AG04450 (cell line): ENCODE measurements around the gene MCCC2. TPM values are rescaled to one million over a fixed set of nuclear protein-coding genes. Genes with fewer than 3 reads are reported as not detected.
"Not testable (repeated sequence)": the region's sequence is repeated elsewhere in the genome, so short reads cannot be mapped to it uniquely, and the experiment has no call there.

Source experiments
- CTCF ChIA-PET: fragments of 300-600, 350-600 bp; formaldehyde crosslinking; extraction: SDS; loops from one replicate; lab custom pipeline; 2022; ENCODE audit warnings: antibody characterized with exemption, inconsistent platforms; lab: Charles Lee
- POLR2A ChIA-PET: fragments of 350-600 bp; formaldehyde crosslinking; extraction: SDS; loops from one replicate; lab custom pipeline; 2021; ENCODE audit warnings: antibody characterized with exemption, inconsistent platforms; lab: Yijun Ruan, JAX
- DNase-seq: peaks from one replicate; pipeline ENCODE4 v3.0.0-alpha.2; 2011; ENCODE audit warnings: low read depth, low spot score
- H3K27ac ChIP-seq: one replicate; pipeline ENCODE4 v1.5.1; 2012; ENCODE audit warnings: low read depth, low read length, control low read depth
- H3K27me3 ChIP-seq: one replicate; pipeline ENCODE4 v1.6.0; 2012; ENCODE audit warnings: low read length; ENCODE audit not compliant: control insufficient read depth, insufficient read depth
- H3K4me3 ChIP-seq: 2 replicates; pipeline ENCODE4 v1.5.1; 2011; ENCODE audit warnings: mild to moderate bottlenecking, low read depth, low read length, control low read depth
- H3K9me3 ChIP-seq: 2 replicates; pipeline ENCODE4 v1.5.1; 2012; ENCODE audit warnings: low read length; ENCODE audit not compliant: control insufficient read depth, insufficient read depth
- polyA plus RNA-seq: library from polyadenylated mRNA; depleted of rRNA; stranded (reverse); fragments of >200 nt; gene quantifications from 2 replicates; pipeline ENCODE4 v1.2.3, GENCODE V29; 2011
- TF ChIP-seq, protein P1 (sequence below): IDR thresholded peaks from 2 replicates; pipeline ENCODE4 v1.5.1; 2011; ENCODE audit warnings: low read depth, low read length, control low read depth, inconsistent platforms

MCCC2 gene
- polyA plus RNA-seq, 1 experiment = 30.7 TPM

DNA sequence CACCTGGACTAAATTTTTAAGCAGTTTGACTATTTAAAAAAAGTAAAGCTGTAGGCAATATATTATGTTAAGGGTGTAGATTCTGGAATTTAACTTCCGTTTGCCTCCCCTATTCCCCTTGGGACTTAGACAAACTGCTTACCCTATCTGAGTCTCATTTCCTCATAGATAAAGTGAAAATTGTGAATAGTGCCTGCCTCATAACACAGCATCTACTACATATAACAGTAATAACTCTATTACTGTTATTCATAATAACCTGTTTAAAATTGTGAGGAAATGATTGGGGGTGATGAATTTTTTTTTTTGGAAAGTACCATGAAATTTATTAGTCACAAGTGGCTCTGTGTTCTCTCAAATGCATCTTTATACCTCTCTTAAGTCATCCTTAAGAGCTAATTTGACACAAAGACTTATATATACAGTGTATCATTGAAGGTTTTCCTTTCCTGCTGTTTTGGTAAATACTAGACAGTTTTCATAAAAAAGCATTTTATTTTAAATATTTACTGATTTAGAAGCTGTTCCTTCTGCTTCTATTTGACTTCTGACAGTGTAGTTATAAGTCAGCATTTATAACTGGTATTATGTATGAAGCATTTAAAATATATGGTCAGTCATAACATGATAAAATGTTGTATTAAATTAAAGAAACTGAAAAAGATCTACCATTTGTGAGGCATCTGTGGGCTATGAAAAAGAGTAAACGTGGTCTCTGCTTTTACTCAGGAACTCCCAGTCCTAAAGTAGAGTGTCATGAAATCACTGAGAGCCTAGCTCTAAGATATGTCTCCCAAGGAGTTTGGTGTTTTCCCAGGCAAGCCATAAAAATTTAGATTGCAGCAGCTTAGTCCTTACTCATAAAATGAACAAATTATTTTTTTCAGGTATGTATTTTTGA, 46.4 kb downstream of the MCCC2 start:
- TF ChIP-seq, protein P1, sequence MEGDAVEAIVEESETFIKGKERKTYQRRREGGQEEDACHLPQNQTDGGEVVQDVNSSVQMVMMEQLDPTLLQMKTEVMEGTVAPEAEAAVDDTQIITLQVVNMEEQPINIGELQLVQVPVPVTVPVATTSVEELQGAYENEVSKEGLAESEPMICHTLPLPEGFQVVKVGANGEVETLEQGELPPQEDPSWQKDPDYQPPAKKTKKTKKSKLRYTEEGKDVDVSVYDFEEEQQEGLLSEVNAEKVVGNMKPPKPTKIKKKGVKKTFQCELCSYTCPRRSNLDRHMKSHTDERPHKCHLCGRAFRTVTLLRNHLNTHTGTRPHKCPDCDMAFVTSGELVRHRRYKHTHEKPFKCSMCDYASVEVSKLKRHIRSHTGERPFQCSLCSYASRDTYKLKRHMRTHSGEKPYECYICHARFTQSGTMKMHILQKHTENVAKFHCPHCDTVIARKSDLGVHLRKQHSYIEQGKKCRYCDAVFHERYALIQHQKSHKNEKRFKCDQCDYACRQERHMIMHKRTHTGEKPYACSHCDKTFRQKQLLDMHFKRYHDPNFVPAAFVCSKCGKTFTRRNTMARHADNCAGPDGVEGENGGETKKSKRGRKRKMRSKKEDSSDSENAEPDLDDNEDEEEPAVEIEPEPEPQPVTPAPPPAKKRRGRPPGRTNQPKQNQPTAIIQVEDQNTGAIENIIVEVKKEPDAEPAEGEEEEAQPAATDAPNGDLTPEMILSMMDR = no peak
- CTCF ChIA-PET = interaction anchor here (1.7 kb wide), 1 partner anchor 33 kb away, joined by 6 read pairs; no protein-coding TSS in a partner anchor
- no peaks in the 10 kb centered on the region for H3K9me3 ChIP-seq
- no peaks in the 10 kb centered on the region for H3K27me3 ChIP-seq
- DNase-seq = no peak
- POLR2A ChIA-PET = no interaction called here
- H3K4me3 ChIP-seq = no peak overlapping the region
- H3K27ac ChIP-seq = no peak overlapping the region

DNA sequence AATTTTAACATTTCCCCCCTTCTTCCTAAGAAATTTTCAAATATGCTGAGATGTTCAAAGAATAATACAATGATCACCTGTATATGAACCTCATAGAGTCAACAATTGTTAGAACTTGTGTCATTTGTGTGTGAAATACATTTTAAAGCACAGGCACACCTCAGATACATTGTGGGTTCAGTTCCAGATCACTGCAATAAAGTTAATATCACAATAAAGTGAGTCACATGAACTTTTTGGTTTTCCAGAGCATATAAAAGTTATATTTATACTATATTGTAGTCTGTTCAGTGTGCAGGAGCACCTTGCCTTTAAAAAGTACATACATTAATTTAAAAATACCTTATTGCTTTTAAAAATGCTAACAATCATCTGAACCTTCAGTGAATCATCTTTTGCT, 50.0 kb downstream of the MCCC2 start:
- TF ChIP-seq, protein P1 = no peak
- Histone ChIP-seq H3K27ac (no peak overlapping the region), H3K4me3 (no peak overlapping the region), H3K9me3 (no peaks in the 10 kb centered on the region), H3K27me3 (no peaks in the 10 kb centered on the region)
- DNase-seq = no peak
- ChIA-PET CTCF (no interaction called here), POLR2A (no interaction called here)

GRCh38 chr5:71640408-71640807, 53.3 kb downstream of the MCCC2 start:
- Histone ChIP-seq H3K27ac (no peak overlapping the region), H3K4me3 (no peak overlapping the region), H3K27me3 (no peaks in the 10 kb centered on the region), H3K9me3 (no peaks in the 10 kb centered on the region)
- TF ChIP-seq, protein P1 = no peak
- POLR2A ChIA-PET = no interaction called here
- CTCF ChIA-PET = interaction anchor here (0.6 kb wide), 1 partner anchor 100 kb away, joined by 5 read pairs; no protein-coding TSS in a partner anchor
- no peak for DNase-seq

- CTCF ChIA-PET = interaction anchor here (0.6 kb wide), 1 partner anchor 14 kb away, joined by 3 read pairs; no protein-coding TSS in a partner anchor
- H3K27me3 ChIP-seq = no peaks in the 10 kb centered on the region
- H3K27ac ChIP-seq = no peak overlapping the region
- POLR2A ChIA-PET = no interaction called here
- H3K4me3 ChIP-seq = no peak overlapping the region
- TF ChIP-seq, protein P1 = no peak
- no peak for DNase-seq
- H3K9me3 ChIP-seq = no peaks in the 10 kb centered on the region
Observed at GRCh38 chr5:71645030-71645429, 57.9 kb downstream of the MCCC2 start.

- CTCF ChIA-PET = not testable (repeated sequence)
Observed at GRCh38 chr5:71650940-71651339, 63.8 kb downstream of the MCCC2 start.

More at GRCh38 chr5:71650940-71651339, 63.8 kb downstream of the MCCC2 start:
- H3K27ac ChIP-seq, H3K4me3 ChIP-seq, H3K9me3 ChIP-seq, DNase-seq, H3K27me3 ChIP-seq, POLR2A ChIA-PET: not testable (repeated sequence)
